Activated naive CD4-positive, alpha-beta T cell treated with anti-CD3 and anti-CD28 coated beads, Interleukin-2, amount 10 ng/mL, durations not matched to agents 7 days and 5 days (primary cell): ENCODE results near the gene TCF23.
"Not testable (repeated sequence)": the region's sequence is repeated elsewhere in the genome, so short reads cannot be mapped to it uniquely, and the experiment has no call there.

Experiments used
- CTCF ChIA-PET: fragments of 350-600 bp; sonication (Branson Sonifier 250); formaldehyde crosslinking; loops from one replicate; lab custom pipeline; 2021; ENCODE audit warnings: antibody characterized with exemption; lab: Charles Lee
- DNase-seq: peaks from one replicate; pipeline ENCODE4 v3.0.0-alpha.2; 2020
- H3K27ac Mint-ChIP-seq: one replicate; pipeline ENCODE4 v1.8.0; 2021; ENCODE audit warnings: mild to moderate bottlenecking, moderate library complexity, mixed read lengths
- H3K27me3 Mint-ChIP-seq: one replicate; pipeline ENCODE4 v1.8.0; 2021; ENCODE audit warnings: mild to moderate bottlenecking, mixed read lengths
- H3K36me3 Mint-ChIP-seq: one replicate; pipeline ENCODE4 v1.8.0; 2021; ENCODE audit warnings: mixed read lengths
- H3K4me1 Mint-ChIP-seq: one replicate; pipeline ENCODE4 v1.8.0; 2021; ENCODE audit warnings: mixed read lengths
- H3K4me3 Mint-ChIP-seq: one replicate; pipeline ENCODE4 v1.8.0; 2021; ENCODE audit warnings: mild to moderate bottlenecking, moderate library complexity, mixed read lengths
- H3K9me3 Mint-ChIP-seq: one replicate; pipeline ENCODE4 v1.8.0; 2021; ENCODE audit warnings: mixed read lengths

The TCF23 gene

GRCh38 chr2:27177441-27178351, 28.9 kb downstream of the TCF23 start:
- Mint-ChIP-seq H3K27ac (no peak overlapping the region), H3K4me1 (peaks cover 3% of the 10 kb centered on the region), H3K9me3 (no peaks in the 10 kb centered on the region)

GRCh38 chr2:27178469-27178868, 29.7 kb downstream of the TCF23 start:
- CTCF ChIA-PET: interaction anchor here (0.7 kb wide), 1 partner anchor 8 kb away, joined by 3 read pairs; no protein-coding TSS in a partner anchor
- Mint-ChIP-seq H3K27ac (no peak overlapping the region), H3K9me3 (no peaks in the 10 kb centered on the region), H3K4me1 (peaks cover 3% of the 10 kb centered on the region), H3K36me3 (no peaks in the 10 kb centered on the region), H3K27me3 (peaks cover 33% of the 10 kb centered on the region), H3K4me3 (no peak overlapping the region)
- DNase-seq: no peak

More at GRCh38 chr2:27177441-27178351, 28.9 kb downstream of the TCF23 start:
- H3K36me3 Mint-ChIP-seq: no peaks in the 10 kb centered on the region
- H3K4me3 Mint-ChIP-seq: no peak overlapping the region
- peaks cover 33% of the 10 kb centered on the region for H3K27me3 Mint-ChIP-seq
- CTCF ChIA-PET: interaction anchor here (0.7 kb wide), 1 partner anchor 8 kb away, joined by 3 read pairs; no protein-coding TSS in a partner anchor
- no peak for DNase-seq

GRCh38 chr2:27179344-27180000, 30.7 kb downstream of the TCF23 start:
- H3K27me3 Mint-ChIP-seq: peaks cover 36% of the 10 kb centered on the region
- H3K36me3 Mint-ChIP-seq: no peaks in the 10 kb centered on the region
- CTCF ChIA-PET: interaction anchor here (1.5 kb wide), 1 partner anchor 9 kb away, joined by 5 read pairs; no protein-coding TSS in a partner anchor
- H3K4me1 Mint-ChIP-seq: peaks cover 3% of the 10 kb centered on the region
- H3K27ac Mint-ChIP-seq: no peak overlapping the region
- H3K9me3 Mint-ChIP-seq: no peaks in the 10 kb centered on the region
- H3K4me3 Mint-ChIP-seq: no peak overlapping the region
- DNase-seq: no peak

- peaks cover 3% of the 10 kb centered on the region for H3K4me1 Mint-ChIP-seq
- no peak overlapping the region for H3K4me3 Mint-ChIP-seq
- CTCF ChIA-PET: interaction anchor here (1.0 kb wide), 1 partner anchor 13 kb away, joined by 3 read pairs; no protein-coding TSS in a partner anchor
- H3K27me3 Mint-ChIP-seq: peaks cover 50% of the 10 kb centered on the region
- no peaks in the 10 kb centered on the region for H3K36me3 Mint-ChIP-seq
- H3K9me3 Mint-ChIP-seq: no peaks in the 10 kb centered on the region
- DNase-seq: no peak
- H3K27ac Mint-ChIP-seq: no peak overlapping the region
Measured at GRCh38 chr2:27182346-27182745, 33.5 kb downstream of the TCF23 start.

- Mint-ChIP-seq H3K27me3 (peaks cover 57% of the 10 kb centered on the region), H3K27ac (no peak overlapping the region), H3K9me3 (no peaks in the 10 kb centered on the region), H3K4me1 (no peaks in the 10 kb centered on the region), H3K4me3 (no peak overlapping the region), H3K36me3 (no peaks in the 10 kb centered on the region)
- CTCF ChIA-PET: no interaction called here
- no peak for DNase-seq
Measured at GRCh38 chr2:27184115-27184514, 35.3 kb downstream of the TCF23 start.

GRCh38 chr2:27185331-27186026, 36.7 kb downstream of the TCF23 start:
- Mint-ChIP-seq H3K4me3 (no peak overlapping the region), H3K36me3 (no peaks in the 10 kb centered on the region), H3K27me3 (peaks cover 46% of the 10 kb centered on the region), H3K27ac (no peak overlapping the region), H3K4me1 (no peaks in the 10 kb centered on the region), H3K9me3 (no peaks in the 10 kb centered on the region)
- CTCF ChIA-PET: interaction anchor here (1.2 kb wide), 1 partner anchor 15 kb away, joined by 3 read pairs; no protein-coding TSS in a partner anchor
- DNase-seq: no peak

- CTCF ChIA-PET: interaction anchor here (0.6 to 1.4 kb wide), 4 partner anchors 16 to 170 kb away, joined by 3 to 4 read pairs (median 3); no protein-coding TSS in a partner anchor
- no peak for DNase-seq
- H3K9me3 Mint-ChIP-seq: no peaks in the 10 kb centered on the region
- no peaks in the 10 kb centered on the region for H3K36me3 Mint-ChIP-seq
- H3K4me3 Mint-ChIP-seq: no peak overlapping the region
- no peak overlapping the region for H3K27ac Mint-ChIP-seq
- no peaks in the 10 kb centered on the region for H3K4me1 Mint-ChIP-seq
- peaks cover 35% of the 10 kb centered on the region for H3K27me3 Mint-ChIP-seq
Measured at GRCh38 chr2:27186613-27187345, 38.0 kb downstream of the TCF23 start.

- DNase-seq: no peak
- CTCF ChIA-PET: no interaction called here
- H3K9me3 Mint-ChIP-seq: no peaks in the 10 kb centered on the region
- H3K4me1 Mint-ChIP-seq: no peaks in the 10 kb centered on the region
- H3K27ac Mint-ChIP-seq: no peak overlapping the region
- no peak overlapping the region for H3K4me3 Mint-ChIP-seq
- no peaks in the 10 kb centered on the region for H3K36me3 Mint-ChIP-seq
- peaks cover 28% of the 10 kb centered on the region for H3K27me3 Mint-ChIP-seq
Measured at GRCh38 chr2:27189989-27190388, 41.2 kb downstream of the TCF23 start.

- no peaks in the 10 kb centered on the region for H3K36me3 Mint-ChIP-seq
- H3K27me3 Mint-ChIP-seq: peaks cover 17% of the 10 kb centered on the region
- no peaks in the 10 kb centered on the region for H3K4me1 Mint-ChIP-seq
- peak; percentile 71 for DNase-seq
- H3K27ac Mint-ChIP-seq: no peak overlapping the region
- CTCF ChIA-PET: interaction anchor here (0.8 to 2.0 kb wide), 12 partner anchors 20 to 345 kb away, joined by 3 to 11 read pairs (median 3); no protein-coding TSS in a partner anchor
- H3K4me3 Mint-ChIP-seq: no peak overlapping the region
- H3K9me3 Mint-ChIP-seq: no peaks in the 10 kb centered on the region
Measured at GRCh38 chr2:27191070-27191829, 42.4 kb downstream of the TCF23 start.

GRCh38 chr2:27194538-27195354, 45.9 kb downstream of the TCF23 start:
- no peaks in the 10 kb centered on the region for H3K9me3 Mint-ChIP-seq
- CTCF ChIA-PET: interaction anchor here (0.9 kb wide), 1 partner anchor 233 kb away, joined by 4 read pairs; no protein-coding TSS in a partner anchor
- no peaks in the 10 kb centered on the region for H3K4me1 Mint-ChIP-seq
- no peak overlapping the region for H3K4me3 Mint-ChIP-seq
- no peaks in the 10 kb centered on the region for H3K36me3 Mint-ChIP-seq
- no peak for DNase-seq
- peaks cover 5% of the 10 kb centered on the region for H3K27me3 Mint-ChIP-seq
- H3K27ac Mint-ChIP-seq: no peak overlapping the region

- DNase-seq, H3K4me3 Mint-ChIP-seq, CTCF ChIA-PET, H3K27me3 Mint-ChIP-seq, H3K4me1 Mint-ChIP-seq, H3K36me3 Mint-ChIP-seq, H3K9me3 Mint-ChIP-seq, H3K27ac Mint-ChIP-seq: not testable (repeated sequence)
Measured at GRCh38 chr2:27195799-27196198, 47.0 kb downstream of the TCF23 start.

GRCh38 chr2:27198068-27198467, 49.3 kb downstream of the TCF23 start:
- H3K27ac Mint-ChIP-seq, CTCF ChIA-PET, H3K9me3 Mint-ChIP-seq, H3K27me3 Mint-ChIP-seq, H3K4me1 Mint-ChIP-seq, DNase-seq, H3K36me3 Mint-ChIP-seq, H3K4me3 Mint-ChIP-seq: not testable (repeated sequence)
